Effector memory CD8-positive, alpha-beta T cell (primary cell): ENCODE data around the gene G6PC3.
"Not testable (repeated sequence)": the region's sequence is repeated elsewhere in the genome, so short reads cannot be mapped to it uniquely, and the experiment has no call there.

Experiments used
- ATAC-seq: fragments of 150-1000 bp; cut with Tn5 transposase; replicated peaks from 2 replicates; pipeline ENCODE4 v1.10.0; 2021; ENCODE audit warnings: mild to moderate bottlenecking, moderate library complexity
- DNase-seq, 3 experiments: peaks; one replicate each; pipeline ENCODE4 v3.0.0; 2021
- H3K27ac Mint-ChIP-seq, 2 donors: one replicate each; pipeline ENCODE4 v1.8.0; 2022; ENCODE audit warnings: mild to moderate bottlenecking in 2 of 2, mixed read lengths in 2 of 2, moderate library complexity in 2 of 2
- H3K27me3 Mint-ChIP-seq, 2 donors: one replicate each; pipeline ENCODE4 v1.8.0; 2022; ENCODE audit warnings: mixed read lengths in 2 of 2
- H3K36me3 Mint-ChIP-seq: one replicate; pipeline ENCODE4 v1.8.0; 2022; ENCODE audit warnings: mild to moderate bottlenecking, moderate library complexity, mixed read lengths; ENCODE audit not compliant: insufficient read depth
- H3K4me1 Mint-ChIP-seq, 2 donors: one replicate each; pipeline ENCODE4 v1.8.0; 2022; ENCODE audit warnings: low read depth in 2 of 2, mixed read lengths in 2 of 2
- H3K4me3 Mint-ChIP-seq, 2 donors: one replicate each; pipeline ENCODE4 v1.8.0; 2022; ENCODE audit warnings: mild to moderate bottlenecking in 2 of 2, mixed read lengths in 2 of 2, moderate library complexity in 2 of 2
- H3K9me3 Mint-ChIP-seq, 2 donors: one replicate each; pipeline ENCODE4 v1.8.0; 2022; ENCODE audit warnings: mixed read lengths in 2 of 2

Gene G6PC3

GRCh38 chr17:44094701-44095387, 24.3 kb downstream of the G6PC3 start:
- H3K27me3 Mint-ChIP-seq, result no peaks in the 10 kb centered on the region
- no peak overlapping the region for H3K4me3 Mint-ChIP-seq
- peaks cover 59% of the 10 kb centered on the region for H3K36me3 Mint-ChIP-seq

DNA sequence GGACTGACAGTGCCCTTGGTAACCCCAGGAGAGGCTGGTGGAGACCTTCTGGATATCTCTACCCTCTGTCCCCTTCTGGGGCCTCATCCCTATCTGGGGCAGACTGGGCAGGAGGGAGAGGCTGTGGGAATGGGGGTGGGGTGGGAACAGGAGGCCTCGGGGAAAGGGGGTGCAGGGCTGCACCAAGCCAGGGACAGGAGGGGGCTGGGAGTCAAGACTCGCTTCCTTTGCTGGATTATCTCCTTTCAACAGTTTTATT, 24.8 kb downstream of the G6PC3 start:
- H3K36me3 Mint-ChIP-seq, result peaks cover 62% of the 10 kb centered on the region
- H3K4me3 Mint-ChIP-seq, result no peak overlapping the region
- no peaks in the 10 kb centered on the region for H3K9me3 Mint-ChIP-seq
- no peak for DNase-seq
- H3K27me3 Mint-ChIP-seq, result no peaks in the 10 kb centered on the region
- H3K27ac Mint-ChIP-seq, result peak overlapping the region; percentile 41 to 72
- peaks cover 5 to 12% of the 10 kb centered on the region in 2 donors for H3K4me1 Mint-ChIP-seq
- ATAC-seq, result no peak

More at GRCh38 chr17:44094701-44095387, 24.3 kb downstream of the G6PC3 start:
- H3K4me1 Mint-ChIP-seq, result peaks cover 5 to 12% of the 10 kb centered on the region in 2 donors
- DNase-seq (no peak), ATAC-seq (no peak)
- H3K27ac Mint-ChIP-seq, result no peak overlapping the region
- no peaks in the 10 kb centered on the region for H3K9me3 Mint-ChIP-seq

GRCh38 chr17:44095647-44096496, 25.3 kb downstream of the G6PC3 start:
- ATAC-seq (no peak), DNase-seq (no peak)
- Mint-ChIP-seq H3K27me3 (no peaks in the 10 kb centered on the region), H3K27ac (peak overlapping the region; percentile 41 to 72), H3K4me3 (no peak overlapping the region), H3K4me1 (peaks cover 5 to 12% of the 10 kb centered on the region in 2 donors), H3K36me3 (peaks cover 59% of the 10 kb centered on the region), H3K9me3 (no peaks in the 10 kb centered on the region)

- peak overlapping the region in 1 of 2 donors; percentile 50 for H3K27ac Mint-ChIP-seq
- H3K4me1 Mint-ChIP-seq, result peaks cover 8 to 12% of the 10 kb centered on the region in 2 donors
- no peak for DNase-seq
Measured at GRCh38 chr17:44097110-44097958, 26.8 kb downstream of the G6PC3 start.

DNA sequence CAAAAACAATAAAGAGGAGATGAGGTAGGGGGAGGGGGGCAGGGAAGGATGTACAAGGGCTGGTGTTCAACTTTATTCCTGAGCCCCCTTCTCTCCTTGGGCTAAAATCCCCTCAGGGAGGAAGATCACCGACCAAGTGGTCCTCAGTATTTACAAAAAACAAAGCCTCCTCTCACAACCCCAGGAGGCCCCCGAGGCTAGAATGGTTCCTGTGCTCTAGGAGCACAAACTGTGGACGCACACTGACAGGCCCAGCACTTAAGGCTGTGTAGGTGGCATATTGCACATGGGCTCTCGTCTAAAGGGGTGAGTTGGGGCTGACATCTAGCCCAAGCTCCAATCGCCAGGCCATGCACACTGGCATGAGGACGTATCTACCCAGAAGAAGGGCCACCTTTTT, 31.3 kb downstream of the G6PC3 start:
- ATAC-seq, H3K27ac Mint-ChIP-seq, H3K4me3 Mint-ChIP-seq, DNase-seq, H3K9me3 Mint-ChIP-seq, H3K27me3 Mint-ChIP-seq: not testable (repeated sequence)
- Mint-ChIP-seq H3K4me1 (peaks cover 9 to 15% of the 10 kb centered on the region in 2 donors), H3K36me3 (peaks cover 43% of the 10 kb centered on the region)

More at GRCh38 chr17:44097110-44097958, 26.8 kb downstream of the G6PC3 start:
- Mint-ChIP-seq H3K9me3 (no peaks in the 10 kb centered on the region), H3K27me3 (no peaks in the 10 kb centered on the region), H3K4me3 (no peak overlapping the region), H3K36me3 (peaks cover 47% of the 10 kb centered on the region)
- peak; percentile 9 for ATAC-seq

DNA sequence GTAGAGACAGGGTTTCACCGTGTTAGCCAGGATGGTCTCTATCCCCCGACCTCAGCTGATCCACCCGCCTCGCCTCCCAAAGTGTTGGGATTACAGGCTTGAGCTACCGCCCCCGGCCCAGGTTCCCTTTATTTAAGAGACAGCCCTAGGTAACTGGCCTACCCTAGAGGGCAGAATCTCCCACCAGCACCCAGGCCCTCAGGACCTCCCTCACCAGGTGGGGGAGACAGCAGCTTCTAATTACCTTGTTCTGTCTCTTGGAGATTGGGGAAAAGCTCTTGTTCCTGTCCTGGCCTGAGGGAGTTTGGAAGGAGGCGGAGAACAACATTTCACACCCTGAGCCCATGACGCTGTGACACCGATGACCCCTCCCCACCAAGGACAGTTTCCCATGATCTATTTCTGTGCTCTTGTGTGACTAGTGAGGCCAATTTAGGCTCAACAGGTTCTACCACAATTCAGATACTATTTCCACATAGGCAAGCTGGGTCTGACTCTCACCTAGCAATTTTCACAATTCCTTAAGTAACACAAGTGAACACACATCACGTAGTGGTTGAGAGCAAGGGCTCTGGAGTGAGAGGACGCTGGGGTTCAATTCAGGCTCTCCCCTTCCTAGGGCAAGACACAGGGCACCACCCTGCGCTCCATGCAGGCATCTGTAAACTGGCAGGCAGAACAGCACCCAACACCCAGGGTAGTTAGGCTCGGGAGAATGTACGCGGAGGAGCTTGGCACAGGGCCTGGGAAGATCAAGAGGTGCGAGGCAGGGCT, 32.5 kb downstream of the G6PC3 start:
- DNase-seq, result no peak
- H3K27me3 Mint-ChIP-seq, result no peaks in the 10 kb centered on the region
- H3K9me3 Mint-ChIP-seq, result no peaks in the 10 kb centered on the region
- no peak for ATAC-seq
- H3K36me3 Mint-ChIP-seq, result peaks cover 46% of the 10 kb centered on the region
- H3K27ac Mint-ChIP-seq, result peak overlapping the region in 1 of 2 donors; percentile 87
- H3K4me3 Mint-ChIP-seq, result no peak overlapping the region
- H3K4me1 Mint-ChIP-seq, result peaks cover 13% of the 10 kb centered on the region in 2 donors

GRCh38 chr17:44105483-44105882, 34.9 kb downstream of the G6PC3 start:
- no peaks in the 10 kb centered on the region for H3K27me3 Mint-ChIP-seq
- peak overlapping the region in 1 of 2 donors; percentile 51 for H3K27ac Mint-ChIP-seq
- peaks cover 40% of the 10 kb centered on the region for H3K36me3 Mint-ChIP-seq
- H3K4me1 Mint-ChIP-seq, result peaks cover 13% of the 10 kb centered on the region in 2 donors
- DNase-seq (no peak), ATAC-seq (no peak)
- H3K4me3 Mint-ChIP-seq, result no peak overlapping the region
- no peaks in the 10 kb centered on the region for H3K9me3 Mint-ChIP-seq

DNA sequence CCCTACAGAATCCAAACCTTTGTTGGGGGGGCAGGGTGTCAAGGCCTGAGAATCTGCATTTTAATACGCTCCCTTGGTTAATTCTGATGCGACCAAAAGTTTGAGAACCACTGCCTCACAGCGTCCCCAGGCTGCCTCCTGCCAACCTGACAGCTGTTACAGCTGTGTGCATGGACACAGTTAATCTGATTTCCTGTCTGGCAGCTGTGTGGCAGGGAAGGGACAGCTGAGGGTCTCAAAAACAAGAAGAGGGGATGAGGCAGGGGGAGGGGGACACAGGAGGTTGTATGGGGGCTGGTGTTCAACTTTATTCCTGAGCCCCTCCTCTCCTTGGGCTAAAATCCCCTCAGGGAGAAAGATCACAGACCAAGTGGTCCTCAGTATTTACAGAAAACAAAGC, 35.4 kb downstream of the G6PC3 start:
- H3K4me3 Mint-ChIP-seq, result no peak overlapping the region
- DNase-seq (no peak), ATAC-seq (no peak)
- H3K4me1 Mint-ChIP-seq, result peaks cover 13% of the 10 kb centered on the region in 2 donors
- H3K9me3 Mint-ChIP-seq, result no peaks in the 10 kb centered on the region
- H3K36me3 Mint-ChIP-seq, result peaks cover 39% of the 10 kb centered on the region
- H3K27ac Mint-ChIP-seq, result peak overlapping the region in 1 of 2 donors; percentile 51
- H3K27me3 Mint-ChIP-seq, result no peaks in the 10 kb centered on the region

DNA sequence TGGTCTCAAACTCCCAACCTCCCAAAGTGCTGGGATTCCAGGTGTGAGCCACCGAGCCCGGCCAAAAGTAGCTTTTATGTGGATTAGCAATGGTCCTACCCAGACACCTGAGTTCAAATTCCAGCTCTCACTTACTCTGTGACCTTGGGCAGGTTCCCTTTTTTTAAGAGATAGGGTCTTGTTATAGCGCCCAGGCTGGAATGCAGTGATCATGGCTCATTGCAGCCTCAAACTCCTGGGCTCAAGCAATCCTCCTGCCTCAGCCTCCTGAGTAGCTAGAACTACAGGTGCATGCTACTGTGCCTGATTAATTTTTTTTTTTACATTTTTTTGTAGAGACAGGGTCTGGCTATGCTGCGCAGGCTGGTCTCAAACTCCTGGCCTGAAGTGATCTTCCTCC, 36.3 kb downstream of the G6PC3 start:
- no peaks in the 10 kb centered on the region for H3K27me3 Mint-ChIP-seq
- ATAC-seq (no peak), DNase-seq (no peak)
- H3K27ac Mint-ChIP-seq, result no peak overlapping the region
- no peak overlapping the region for H3K4me3 Mint-ChIP-seq
- H3K9me3 Mint-ChIP-seq, result no peaks in the 10 kb centered on the region
- peaks cover 16 to 17% of the 10 kb centered on the region in 2 donors for H3K4me1 Mint-ChIP-seq
- H3K36me3 Mint-ChIP-seq, result peaks cover 39% of the 10 kb centered on the region

DNA sequence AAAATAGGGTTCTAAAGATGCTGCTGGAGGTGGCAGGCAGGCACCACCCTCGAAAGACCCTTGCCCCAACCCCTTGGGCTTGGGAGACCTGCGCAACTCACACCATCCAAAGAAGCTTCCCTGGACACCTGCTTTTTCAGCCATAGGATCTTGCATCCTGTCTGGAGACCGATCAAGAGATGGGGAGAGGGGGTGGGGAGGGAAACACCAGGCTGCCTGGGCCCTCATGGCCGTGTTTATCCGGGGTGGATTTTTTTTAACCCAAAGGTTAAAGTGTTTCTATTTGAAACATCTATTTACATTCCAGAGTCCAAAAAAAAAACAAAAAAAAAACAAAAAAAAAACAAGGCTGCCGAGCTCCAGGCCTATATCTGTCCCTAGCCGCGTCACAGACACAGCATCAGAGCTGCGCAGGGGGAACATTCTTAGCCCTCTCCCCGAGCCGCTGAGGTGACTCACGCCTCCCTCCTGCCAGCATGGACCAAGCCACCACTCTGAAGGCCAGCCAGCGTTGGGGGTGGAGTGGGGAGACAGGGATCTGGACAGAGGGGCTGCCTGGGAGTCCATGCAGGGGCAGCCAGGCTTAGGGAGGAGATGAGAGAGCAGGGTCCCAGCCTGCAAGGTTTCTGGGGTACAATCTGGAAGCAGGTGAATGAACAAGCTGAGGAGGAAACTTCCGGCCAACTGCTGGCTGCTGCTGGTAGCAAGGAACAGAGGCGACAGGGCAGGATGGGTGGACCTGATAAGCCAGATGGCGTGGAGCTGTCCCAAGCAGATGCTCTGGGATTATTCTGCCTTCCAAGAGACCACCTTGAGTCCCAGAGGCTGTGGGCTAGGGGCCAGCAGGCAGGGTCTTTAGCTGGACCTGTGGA, 38.1 kb downstream of the G6PC3 start:
- ATAC-seq (no peak), DNase-seq (no peak)
- H3K27ac Mint-ChIP-seq, result peak overlapping the region; percentile 18 to 41
- peaks cover 22 to 26% of the 10 kb centered on the region in 2 donors for H3K4me1 Mint-ChIP-seq
- peaks cover 40% of the 10 kb centered on the region for H3K36me3 Mint-ChIP-seq
- no peaks in the 10 kb centered on the region for H3K27me3 Mint-ChIP-seq
- H3K9me3 Mint-ChIP-seq, result no peaks in the 10 kb centered on the region
- no peak overlapping the region for H3K4me3 Mint-ChIP-seq

DNA sequence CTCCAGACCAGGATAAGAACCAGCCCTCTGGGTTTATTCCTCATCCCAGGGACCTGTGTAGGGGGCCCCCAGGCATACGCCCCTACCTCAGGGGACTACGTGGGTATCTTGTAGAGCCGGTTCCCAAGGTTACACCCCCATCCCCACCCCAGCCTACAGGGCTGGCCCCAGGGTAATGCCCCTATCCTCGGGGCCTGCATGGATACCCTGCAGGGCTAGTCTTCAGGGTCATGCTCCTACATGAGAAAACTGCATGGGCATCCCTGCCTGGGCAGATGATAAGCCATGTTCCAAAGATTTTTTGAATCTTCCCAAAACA, 38.7 kb downstream of the G6PC3 start:
- no peaks in the 10 kb centered on the region for H3K9me3 Mint-ChIP-seq
- H3K4me1 Mint-ChIP-seq, result peaks cover 24 to 29% of the 10 kb centered on the region in 2 donors
- H3K36me3 Mint-ChIP-seq, result peaks cover 40% of the 10 kb centered on the region
- DNase-seq (no peak), ATAC-seq (no peak)
- H3K27me3 Mint-ChIP-seq, result no peaks in the 10 kb centered on the region
- no peak overlapping the region for H3K27ac Mint-ChIP-seq
- H3K4me3 Mint-ChIP-seq, result no peak overlapping the region

DNA sequence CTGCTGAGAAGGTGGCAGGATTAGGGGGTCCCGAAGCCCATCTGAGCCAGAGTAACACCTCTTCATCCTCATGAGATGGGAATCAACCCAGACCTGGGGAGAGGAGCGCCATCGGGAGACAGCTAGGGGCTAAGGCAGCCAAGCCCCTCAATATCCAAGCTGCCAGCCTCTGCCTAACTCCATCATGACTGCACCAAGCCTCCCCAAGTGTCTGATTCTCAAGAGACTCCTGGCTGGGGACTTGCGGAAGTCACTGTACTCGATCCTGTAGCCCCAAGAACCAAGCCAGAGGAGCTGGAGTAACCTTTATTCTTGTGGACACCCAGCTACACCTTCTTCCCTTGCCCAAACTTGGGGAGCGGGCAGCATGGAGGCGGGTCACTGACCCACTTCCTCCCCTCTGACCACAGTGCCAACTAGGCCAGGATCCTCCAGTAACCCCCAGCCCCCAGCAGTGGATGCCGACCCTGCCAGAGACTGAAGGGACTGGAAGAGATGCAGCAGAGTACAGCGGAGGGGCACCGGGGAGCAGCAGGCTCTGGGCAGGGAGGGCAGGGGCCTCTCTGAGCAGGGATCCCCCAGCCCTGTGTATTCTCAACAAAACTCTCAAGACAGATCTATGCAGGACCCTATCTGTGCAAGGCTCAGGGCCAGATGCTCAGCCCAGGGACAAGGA, 39.6 kb downstream of the G6PC3 start:
- no peak for ATAC-seq
- peaks cover 36% of the 10 kb centered on the region for H3K36me3 Mint-ChIP-seq

More for the DNA sequence above, 39.6 kb downstream of the G6PC3 start:
- H3K27ac Mint-ChIP-seq, result peak overlapping the region in 1 of 2 donors; percentile 49
- no peaks in the 10 kb centered on the region for H3K9me3 Mint-ChIP-seq
- no peaks in the 10 kb centered on the region for H3K27me3 Mint-ChIP-seq
- H3K4me1 Mint-ChIP-seq, result peaks cover 20 to 29% of the 10 kb centered on the region in 2 donors
- no peak overlapping the region for H3K4me3 Mint-ChIP-seq
- DNase-seq, result no peak
